ELF-1 (cell line): ENCODE data around the gene C11orf68.
"Not testable (repeated sequence)": the region's sequence is repeated elsewhere in the genome, so short reads cannot be mapped to it uniquely, and the experiment has no call there.

Experiments used
- DNase-seq: peaks from one replicate; pipeline ENCODE4 v3.0.0-alpha.2; 2016; ENCODE audit warnings: low read depth, low spot score

C11orf68 gene

DNA sequence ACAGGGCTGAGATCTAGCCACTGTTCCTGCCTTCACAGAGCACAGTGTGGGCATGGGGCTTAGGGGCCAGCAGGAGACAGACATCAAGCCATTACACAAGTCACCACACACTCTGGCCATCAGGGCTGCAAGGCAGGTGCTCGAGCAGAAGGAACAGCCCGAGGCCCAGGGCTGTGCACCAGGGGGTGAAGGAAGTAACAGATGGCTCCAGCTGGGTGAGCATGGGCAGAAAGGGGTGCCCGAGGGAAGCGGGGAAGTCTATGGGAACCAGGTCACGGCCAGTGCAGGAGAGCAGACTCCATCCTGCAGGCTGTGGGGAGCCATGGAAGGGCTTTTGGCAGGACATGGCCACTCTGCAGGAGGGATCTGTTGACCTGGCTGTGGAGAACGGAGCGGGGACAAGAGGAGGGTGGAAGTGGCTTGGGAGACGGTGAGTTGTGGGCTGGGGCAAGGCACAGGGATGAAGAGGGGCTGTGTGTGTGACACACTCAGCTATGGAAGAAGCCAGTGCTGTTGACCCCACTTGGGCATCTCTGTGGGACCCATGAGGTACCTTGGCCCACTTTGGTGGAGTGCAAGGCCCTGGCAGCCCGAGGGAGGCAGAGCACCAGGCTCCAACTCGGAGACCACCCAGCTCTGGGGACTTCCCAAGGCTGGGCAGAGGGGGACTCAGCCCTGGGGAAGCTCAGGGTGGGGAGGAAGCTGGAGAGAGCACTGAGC is 3.6 kb downstream of the C11orf68 start:
- no peak for DNase-seq

GRCh38 chr11:65912845-65913244 is 6.0 kb downstream of the C11orf68 start:
- DNase-seq: no peak

DNA sequence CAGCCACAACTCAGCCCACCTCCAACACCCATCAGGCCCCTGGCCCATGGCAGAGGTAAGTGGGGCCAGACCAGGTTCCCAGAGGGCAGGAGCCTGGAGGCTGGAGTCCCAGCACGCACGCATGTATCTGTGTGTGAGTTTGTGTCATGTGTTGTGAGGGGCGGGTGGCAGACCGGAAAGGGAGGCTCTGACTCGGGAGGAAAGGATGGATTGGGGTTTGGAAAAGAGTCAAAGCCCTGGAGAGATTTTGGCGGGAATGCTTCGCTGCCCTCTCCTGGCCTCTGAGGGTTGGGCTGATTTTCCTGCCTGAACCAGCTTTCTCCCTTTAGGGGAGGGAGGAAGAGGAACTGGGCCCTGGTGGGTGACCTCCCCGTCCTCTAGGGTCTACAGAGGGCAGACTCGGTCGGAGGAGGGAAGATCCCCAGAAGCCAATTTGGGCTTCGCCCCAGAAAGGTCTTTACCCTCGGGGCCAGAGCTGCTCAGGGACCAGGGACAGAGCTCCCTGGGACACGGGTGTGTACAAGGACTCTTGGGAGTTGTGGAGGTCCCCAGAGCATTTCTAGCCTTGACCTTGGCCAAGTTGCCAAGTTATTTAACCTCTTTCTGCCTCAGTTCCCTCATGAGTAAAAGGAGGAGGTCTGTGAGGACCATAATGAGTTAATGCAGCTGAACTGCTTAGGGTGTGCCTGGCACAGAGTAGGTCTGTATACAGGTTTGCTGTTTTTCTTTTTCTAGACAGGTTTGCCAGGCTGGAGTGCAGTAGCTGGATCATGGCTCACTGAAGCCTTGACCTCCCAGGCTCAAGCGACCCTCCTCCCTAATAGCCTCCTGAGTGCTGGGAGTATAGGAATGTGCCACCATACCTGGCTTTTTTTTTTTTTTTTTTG is 6.9 kb downstream of the C11orf68 start:
- peak; percentile 84 for DNase-seq

DNA sequence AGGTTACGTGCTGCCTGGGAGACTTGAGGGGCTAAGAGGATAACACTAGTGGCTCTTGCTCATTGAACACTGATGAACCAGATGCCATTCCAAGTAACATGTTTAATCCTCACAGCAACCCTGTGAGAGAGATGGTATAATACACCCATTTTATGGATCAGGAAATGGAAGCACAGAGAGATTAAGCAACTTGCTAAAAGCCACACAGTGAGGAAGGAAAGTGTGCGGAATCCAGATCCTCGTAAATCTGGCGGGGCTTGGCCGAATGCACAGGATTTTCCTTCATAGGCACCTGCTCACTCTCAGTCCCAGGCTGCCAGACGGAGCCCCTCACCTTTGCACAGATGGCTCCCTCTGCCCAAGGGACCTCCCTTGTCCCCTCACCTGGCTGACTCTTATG is 11.0 kb downstream of the C11orf68 start:
- DNase-seq: no peak

GRCh38 chr11:65906602-65907001 is 12.3 kb downstream of the C11orf68 start:
- DNase-seq: no peak

DNA sequence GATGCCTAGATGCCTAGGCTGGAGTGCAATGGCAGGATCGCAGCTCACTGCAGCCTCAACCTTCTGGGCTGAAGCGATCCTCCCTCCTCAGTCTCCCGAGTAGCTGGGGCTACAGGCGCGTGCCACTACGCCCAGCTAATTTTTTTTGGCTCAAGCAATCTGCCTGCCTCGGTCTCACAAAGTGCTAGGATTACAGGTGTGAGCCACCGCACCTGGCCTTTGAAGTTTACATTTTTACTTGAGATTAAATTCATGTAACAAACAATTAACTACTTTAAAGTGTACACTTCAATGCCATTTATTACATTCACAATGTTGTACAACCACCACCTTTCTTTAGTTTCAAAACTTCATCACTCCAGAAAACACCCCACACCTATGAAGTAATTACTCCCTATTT is 15.1 kb downstream of the C11orf68 start:
- DNase-seq: no peak

DNA sequence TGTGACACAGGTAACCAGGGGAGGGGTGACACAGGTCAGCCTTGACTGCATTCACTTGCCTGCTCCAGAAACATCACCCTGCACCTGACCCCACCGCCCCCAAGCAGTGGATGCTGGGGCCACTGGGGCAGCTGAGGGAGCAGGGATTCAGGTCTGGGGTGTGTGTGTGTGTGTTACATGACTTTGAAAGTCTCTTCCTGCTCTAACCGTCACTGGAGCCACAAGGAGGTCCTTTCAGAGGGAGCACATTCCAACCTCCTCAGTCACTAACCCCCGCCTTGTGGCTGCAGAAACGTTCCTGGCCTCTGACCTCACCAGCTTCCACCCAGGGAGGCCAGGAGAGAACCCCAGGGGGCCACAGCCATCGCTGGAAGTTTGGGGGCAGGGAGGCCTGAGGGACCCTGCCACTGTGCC is 15.8 kb downstream of the C11orf68 start:
- peak; percentile 78 for DNase-seq

DNA sequence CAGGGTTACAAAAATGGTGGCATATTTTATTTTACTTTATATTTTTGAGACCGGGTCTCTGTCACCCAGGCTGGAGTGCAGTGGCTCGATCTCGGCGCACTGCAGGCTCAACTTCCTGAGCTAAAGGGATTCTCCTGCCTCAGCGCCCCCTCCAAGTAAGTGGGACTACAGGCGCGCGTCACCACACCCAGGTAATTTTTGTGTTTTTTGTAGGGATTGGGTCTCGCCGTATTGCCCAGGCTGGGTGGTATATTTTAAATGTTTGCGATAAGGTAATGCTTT is 18.0 kb downstream of the C11orf68 start:
- DNase-seq: no peak

GRCh38 chr11:65900125-65900898 is 18.6 kb downstream of the C11orf68 start, which contains the start of gene FOSL1:
FOSL1 (minus strand) TSS chr11:65900388; CDS start chr11:65900339, 49 bp downstream.
- DNase-seq: peak; percentile 90

- DNase-seq: peak; percentile 70
These were observed 19.3 kb downstream of the C11orf68 start for GRCh38 chr11:65899356-65900124.

DNA sequence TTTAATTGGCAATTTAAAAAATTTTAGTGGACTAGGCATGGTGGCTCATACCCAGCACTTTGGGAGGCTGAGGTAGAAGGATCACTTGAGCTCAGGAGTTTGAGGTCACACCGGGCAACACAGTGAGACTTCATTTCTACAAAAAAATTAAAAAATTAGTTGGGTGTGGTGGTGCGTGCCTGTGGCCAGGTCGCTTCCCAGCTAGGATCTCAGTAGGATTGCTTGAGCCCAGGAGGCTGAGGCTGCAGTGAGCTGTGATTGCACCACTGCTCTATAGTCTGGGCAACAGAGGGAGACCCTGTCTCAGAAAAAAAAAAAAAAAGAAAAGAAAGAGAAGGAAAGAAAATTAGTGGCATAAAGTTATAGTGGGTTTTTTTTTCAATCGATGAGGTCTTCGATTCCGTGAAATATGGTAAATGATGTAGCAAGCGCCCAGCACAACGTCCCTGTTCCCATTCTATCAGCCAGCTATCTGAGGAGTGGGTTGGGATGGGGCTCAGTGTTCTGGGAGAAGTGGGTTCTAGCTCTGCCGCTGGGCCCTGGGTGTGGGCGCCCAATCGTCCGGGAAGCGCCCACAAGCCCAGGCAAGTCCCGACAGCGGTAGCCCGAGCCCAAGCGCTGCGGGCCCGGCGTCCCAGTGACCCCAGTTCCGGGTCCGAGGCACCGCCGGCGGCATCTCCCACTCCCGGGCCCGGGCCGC is 20.1 kb downstream of the C11orf68 start:
- no peak for DNase-seq

GRCh38 chr11:65897020-65897471 is 21.8 kb downstream of the C11orf68 start:
- no peak for DNase-seq

DNA sequence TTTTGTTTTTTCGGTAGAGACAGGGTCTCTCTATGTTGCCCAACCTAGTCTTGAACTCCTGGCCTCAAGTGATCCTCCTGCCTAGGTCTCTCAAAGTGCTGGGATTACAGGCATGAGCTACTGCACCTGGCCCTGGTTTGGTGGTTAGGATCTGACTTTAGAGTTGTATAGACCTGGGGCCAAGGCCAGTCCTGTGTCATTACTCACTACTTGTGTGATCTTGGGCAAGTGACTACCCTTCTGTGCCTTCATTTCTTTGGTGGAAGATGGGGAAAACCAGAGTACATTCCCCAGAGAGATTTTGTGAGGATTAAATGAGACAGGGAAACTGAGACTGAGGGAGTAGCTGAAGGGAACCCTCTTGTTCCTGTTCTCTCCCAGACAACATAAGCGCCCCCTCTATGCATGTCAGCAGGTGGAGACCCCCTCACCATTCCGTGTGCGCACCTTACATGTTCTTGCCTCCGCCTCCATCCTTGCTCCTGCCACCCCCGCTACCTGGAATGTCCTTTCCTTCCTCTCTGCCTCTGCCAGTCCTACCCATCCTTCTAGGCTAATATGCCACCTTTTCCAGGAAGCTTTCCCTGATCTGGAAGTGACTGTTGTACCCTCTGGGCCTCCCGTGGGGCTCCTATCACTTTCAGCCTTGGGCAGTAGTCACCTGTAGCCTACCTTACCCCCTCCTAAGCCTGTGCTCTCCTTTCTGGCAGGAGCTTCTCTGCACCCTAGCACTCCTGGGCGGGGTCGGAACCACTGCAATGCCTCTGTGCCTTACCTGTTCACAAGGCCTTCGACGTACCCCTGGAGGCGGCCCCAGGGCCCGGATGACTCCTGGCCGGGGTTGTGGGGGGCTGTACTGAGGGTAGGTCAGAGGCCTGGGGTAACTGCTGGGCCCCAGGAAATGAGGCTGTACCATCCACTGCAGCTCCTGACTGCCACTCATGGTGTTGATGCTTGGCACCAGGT is 22.5 kb downstream of the C11orf68 start:
- DNase-seq: no peak

GRCh38 chr11:65895482-65895981 is 23.3 kb downstream of the C11orf68 start:
- DNase-seq: no peak

DNA sequence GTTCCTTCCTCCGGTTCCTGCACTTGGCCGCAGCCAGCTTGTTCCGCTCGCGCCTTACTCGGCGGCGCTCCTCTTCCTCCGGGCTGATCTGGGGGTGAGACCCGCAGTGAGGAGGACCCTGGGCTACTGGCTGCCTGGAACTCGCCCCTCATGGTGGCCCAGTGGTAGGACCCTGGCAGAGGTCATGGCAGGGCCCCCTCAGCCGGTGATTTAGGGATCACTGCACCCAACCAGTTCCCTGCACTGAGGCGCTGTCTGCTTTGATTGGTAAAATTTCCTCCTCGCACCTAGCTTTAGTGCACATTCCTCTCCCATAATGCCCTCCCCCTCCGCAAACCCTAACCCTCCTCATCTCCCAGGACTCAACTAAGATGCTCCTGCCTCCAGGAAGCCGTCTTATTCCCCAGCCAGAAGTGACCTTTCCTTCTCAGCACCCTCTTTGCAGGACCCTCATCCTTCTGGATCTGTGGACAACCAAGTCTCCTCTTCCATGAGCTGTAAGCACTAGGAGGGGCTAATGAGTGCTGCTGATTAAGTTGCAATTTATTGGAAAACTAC is 24.7 kb downstream of the C11orf68 start:
- DNase-seq: no peak

DNA sequence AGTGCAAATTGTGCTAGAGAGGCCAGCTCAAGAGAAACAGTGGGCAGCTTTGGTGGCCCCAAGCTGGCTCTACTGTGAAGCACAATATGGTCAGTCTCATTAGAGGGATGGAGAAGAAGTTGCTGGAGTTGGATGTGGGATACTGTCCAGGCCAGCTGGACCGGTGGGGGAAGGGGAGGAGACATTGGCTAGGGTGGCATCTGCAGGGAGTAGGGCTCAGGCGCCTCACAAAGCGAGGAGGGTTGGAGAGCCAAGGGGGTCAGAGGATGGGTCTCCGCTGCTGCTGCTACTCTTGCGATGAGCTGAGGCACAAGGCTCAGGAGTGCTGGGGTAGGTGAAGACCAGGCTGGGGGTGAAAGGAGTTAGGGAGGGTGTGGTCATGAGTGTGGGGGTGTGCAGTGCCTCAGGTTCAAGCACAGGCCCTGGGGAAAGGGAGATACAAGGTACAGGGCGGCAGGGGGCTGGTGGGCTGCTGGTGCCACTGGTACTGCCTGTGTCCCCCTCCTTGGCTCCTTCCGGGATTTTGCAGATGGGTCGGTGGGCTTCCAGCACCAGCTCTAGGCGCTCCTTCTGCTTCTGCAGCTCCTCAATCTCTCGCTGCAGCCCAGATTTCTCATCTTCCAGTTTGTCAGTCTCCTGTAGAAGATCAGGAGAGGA is 26.1 kb downstream of the C11orf68 start:
- no peak for DNase-seq

DNA sequence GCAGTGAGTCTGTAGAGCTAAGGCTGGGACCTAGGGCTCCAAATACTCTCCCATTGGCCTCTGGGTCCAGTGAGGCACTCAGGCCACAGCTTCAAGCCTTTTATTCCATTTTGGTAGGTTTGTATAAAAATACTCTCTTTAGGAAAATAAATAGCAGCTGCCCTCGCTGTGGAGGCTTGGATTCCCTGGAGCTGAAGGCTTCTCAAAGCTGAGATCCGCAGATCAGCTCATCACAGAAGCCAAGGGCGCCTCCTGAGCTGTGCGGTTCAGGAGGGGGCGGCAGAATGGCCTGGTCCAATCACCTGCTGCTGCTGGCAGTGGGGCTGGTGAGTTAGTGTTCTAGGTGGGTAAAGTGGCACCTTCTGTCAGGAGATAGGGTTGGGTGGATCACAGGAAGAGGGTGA is 26.7 kb downstream of the C11orf68 start:
- DNase-seq: not testable (repeated sequence)
